HepG2 (cell line): ENCODE results near the gene FAM168A. TPM values are rescaled to one million over a fixed set of nuclear protein-coding genes. Genes with fewer than 3 reads are reported as not detected.
A peak's percentile ranks its signal among the peaks of the same experiment; 100 is the strongest.

Source experiments
- ATAD3A ChIP-seq: sonication (generic); formaldehyde crosslinking; IDR thresholded peaks from 2 replicates; pipeline ENCODE4 v1.4.0; 2020; ENCODE audit warnings: missing genetic modification reagents
- BRF2 ChIP-seq: sonication (generic); formaldehyde crosslinking; IDR thresholded peaks from 2 replicates; pipeline ENCODE4 v1.8.1; 2022; ENCODE audit warnings: mild to moderate bottlenecking, missing genetic modification reagents
- CREB1 ChIP-seq, 2 experiments: fragments of 450-650 bp in 1 of 2; IDR thresholded peaks; 2 replicates each; pipeline ENCODE4 v1.6.1; 2016 to 2017; ENCODE audit warnings: control low read depth in 1 of 2, mild to moderate bottlenecking in 1 of 2, missing compliant biosample characterization in 1 of 2, missing genetic modification characterization in 1 of 2
- DDIT3 ChIP-seq: sonication (generic); formaldehyde crosslinking; IDR thresholded peaks from 2 replicates; pipeline ENCODE4 v1.4.0; 2020; ENCODE audit warnings: mild to moderate bottlenecking, missing genetic modification reagents
- E2F1 ChIP-seq: sonication (generic); formaldehyde crosslinking; IDR thresholded peaks from 2 replicates; pipeline ENCODE4 v1.5.0; 2020; ENCODE audit warnings: missing genetic modification reagents
- HMG20B ChIP-seq: conservative IDR thresholded peaks from 2 replicates; pipeline ENCODE4 v1.6.1; 2016; ENCODE audit warnings: missing genetic modification reagents, missing compliant biosample characterization
- HNF1B ChIP-seq: sonication (generic); formaldehyde crosslinking; IDR thresholded peaks from 2 replicates; pipeline ENCODE4 v1.5.1; 2020; ENCODE audit warnings: mild to moderate bottlenecking, moderate library complexity, missing genetic modification reagents
- MLX ChIP-seq: IDR thresholded peaks from 2 replicates; pipeline ENCODE4 v1.6.1; 2016
- MLXIP ChIP-seq: sonication (generic); formaldehyde crosslinking; IDR thresholded peaks from 2 replicates; pipeline ENCODE4 v1.9.0; 2021; ENCODE audit warnings: missing genetic modification reagents, borderline replicate concordance
- NPAS2 ChIP-seq: sonication (generic); formaldehyde crosslinking; IDR thresholded peaks from 2 replicates; pipeline ENCODE4 v1.8.0; 2022; ENCODE audit warnings: mild to moderate bottlenecking, missing genetic modification reagents, borderline replicate concordance
- RCOR2 ChIP-seq: IDR thresholded peaks from 2 replicates; pipeline ENCODE4 v1.6.1; 2016; ENCODE audit warnings: missing biosample characterization, missing genetic modification reagents
- RFX5 ChIP-seq: IDR thresholded peaks from 2 replicates; pipeline ENCODE4 v1.6.1; 2011; ENCODE audit warnings: low read depth, low read length, improper control_type of control experiment
- THRA ChIP-seq: sonication (generic); formaldehyde crosslinking; IDR thresholded peaks from 2 replicates; pipeline ENCODE4 v1.4.0; 2020; ENCODE audit warnings: missing genetic modification reagents, borderline replicate concordance
- ZKSCAN8 ChIP-seq: IDR thresholded peaks from 2 replicates; pipeline ENCODE4 v1.6.1; 2016; ENCODE audit warnings: borderline replicate concordance, missing genetic modification reagents, missing compliant biosample characterization
- ZNF232 ChIP-seq: sonication (generic); formaldehyde crosslinking; IDR thresholded peaks from 2 replicates; pipeline ENCODE4 v1.4.0; 2020; ENCODE audit warnings: missing genetic modification reagents, borderline replicate concordance
- polyA plus RNA-seq, 8 experiments: library from polyadenylated mRNA; depleted of rRNA in 3 of 8; stranded (reverse) in 7 of 8; unstranded in 1 of 8; fragments of >200 nt; fragmentation: Illumina TruSeq in 4 of 8; extraction: Trizol in 4 of 8; gene quantifications; 2 replicates each; pipeline versions ENCODE4 v1.2.1 to v1.2.3, GENCODE V29; 2011 to 2016; ENCODE audit warnings: low read depth in 4 of 8, missing spikeins in 1 of 8, mixed read lengths in 1 of 8; ENCODE audit not compliant: insufficient read depth in 1 of 8
- total RNA-seq, 5 experiments: library from RNA; depleted of rRNA; stranded (reverse); fragments of >200 nt; fragmentation: Illumina TruSeq; extraction: Trizol; gene quantifications; 2 replicates each; pipeline ENCODE4 v1.2.3, GENCODE V29; 2016; ENCODE audit warnings: low read depth in 1 of 5

FAM168A gene
- total and polyA plus RNA-seq, 2 of the 13 experiments (the other 11 are each of a cell fraction or from before 2014, with no cell fraction given) = 13.9 to 15.8 TPM

- TF ChIP-seq E2F1 (peak; percentile 84), THRA (CRISPR knock-in tag) (no peak), BRF2 (CRISPR knock-in tag) (0 out of 2 replicates have a peak, but pooled peaks have one; percentile 52), RCOR2 (CRISPR knock-in tag) (0 out of 2 replicates have a peak, but pooled peaks have one; percentile 14), MLX (CRISPR knock-in tag) (no peak), HNF1B (CRISPR knock-in tag) (peak; percentile 60), HMG20B (CRISPR knock-in tag) (no peak), CREB1 (IDR thresholded peaks at IDR 0.05) (peak; percentile 53), CREB1 (CRISPR knock-in tag; IDR thresholded peaks at IDR 0.05) (peak; percentile 96), DDIT3 (CRISPR knock-in tag) (no peak), ZKSCAN8 (no peak), ZNF232 (CRISPR knock-in tag) (no peak), ATAD3A (CRISPR knock-in tag) (no peak), MLXIP (CRISPR knock-in tag) (no peak), RFX5 (0 out of 2 replicates have a peak, but pooled peaks have one; percentile 15), NPAS2 (CRISPR knock-in tag) (no peak)
Observed at GRCh38 chr11:73597956-73598718, at the start of gene FAM168A (continued).
